Inferior parietal cortex (tissue), 1 donor: ENCODE measurements around the gene THADA.
"Not testable (repeated sequence)": the region's sequence is repeated elsewhere in the genome, so short reads cannot be mapped to it uniquely, and the experiment has no call there.

Experiments used
- DNase-seq: peaks from one replicate; pipeline ENCODE4 v3.0.0-alpha.2; 2016; ENCODE audit errors: extremely low spot score

Gene THADA

GRCh38 chr2:43462866-43463641, 132.8 kb downstream of the THADA start:
- DNase-seq: no peak

- no peak for DNase-seq
These were observed 134.3 kb downstream of the THADA start for GRCh38 chr2:43461453-43462073.

GRCh38 chr2:43460611-43461365, 135.1 kb downstream of the THADA start:
- no peak for DNase-seq

- no peak for DNase-seq
These were observed 135.7 kb downstream of the THADA start for GRCh38 chr2:43460174-43460546.

GRCh38 chr2:43459446-43460173, 136.2 kb downstream of the THADA start:
- no peak for DNase-seq

GRCh38 chr2:43458014-43458628, 137.7 kb downstream of the THADA start:
- DNase-seq: no peak

- DNase-seq: no peak
These were observed 139.9 kb downstream of the THADA start for GRCh38 chr2:43455731-43456642.

- no peak for DNase-seq
These were observed 140.5 kb downstream of the THADA start for GRCh38 chr2:43455296-43455695.

- no peak for DNase-seq
These were observed 141.0 kb downstream of the THADA start for GRCh38 chr2:43454791-43455190.

GRCh38 chr2:43453179-43454170, 142.4 kb downstream of the THADA start:
- no peak for DNase-seq

GRCh38 chr2:43452318-43452731, 143.5 kb downstream of the THADA start:
- no peak for DNase-seq

- DNase-seq: no peak
These were observed 145.2 kb downstream of the THADA start for GRCh38 chr2:43450617-43451016.

GRCh38 chr2:43448822-43449110, 147.1 kb downstream of the THADA start:
- no peak for DNase-seq

- no peak for DNase-seq
These were observed 147.6 kb downstream of the THADA start for GRCh38 chr2:43448011-43448821.

GRCh38 chr2:43446755-43447154, 149.1 kb downstream of the THADA start:
- not testable (repeated sequence) for DNase-seq

- no peak for DNase-seq
These were observed 150.1 kb downstream of the THADA start for GRCh38 chr2:43445781-43446180.

- DNase-seq: no peak
These were observed 150.7 kb downstream of the THADA start for GRCh38 chr2:43444989-43445645.

GRCh38 chr2:43443282-43443681, 152.6 kb downstream of the THADA start:
- DNase-seq: no peak
